ENCODE data around the gene MRPL12. TPM values are rescaled to one million over a fixed set of nuclear protein-coding genes. Genes with fewer than 3 reads are reported as not detected.

Gene MRPL12
- total RNA-seq, 1 donor from 2014 or later, result 13.2 TPM

DNA sequence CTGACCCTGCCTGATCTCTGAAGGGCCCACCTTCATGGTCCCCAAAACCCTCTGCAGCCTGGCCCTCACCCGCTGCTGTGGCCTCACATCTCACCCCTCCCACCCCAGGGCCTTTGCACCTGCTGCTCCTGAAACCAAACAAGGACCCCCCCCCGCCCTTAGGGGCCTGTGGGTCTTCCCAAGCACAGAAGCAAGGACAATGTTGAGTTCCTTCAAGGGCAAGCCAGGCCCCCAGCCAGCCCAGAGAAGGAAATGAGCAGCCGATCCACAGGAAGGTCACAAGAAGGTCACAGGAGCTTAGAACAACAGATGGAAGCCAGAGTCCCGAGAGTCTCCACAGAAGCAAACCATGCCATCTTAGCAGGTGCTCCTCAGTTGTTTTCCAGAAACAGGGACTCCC is 46.3 kb upstream of the MRPL12 start:
- no peaks in the 10 kb centered on the region for H3K4me1 ChIP-seq
- H3K36me3 ChIP-seq, result no peaks in the 10 kb centered on the region
- H3K79me2 ChIP-seq (ENCODE audit: low read depth), result no peaks in the 10 kb centered on the region
- Mint-ChIP-seq H3K9me3 (no peaks in the 10 kb centered on the region), H3K4me3 (no peak overlapping the region), H3K27me3 (ENCODE audit: insufficient read depth, low read depth) (peaks cover 2% of the 10 kb centered on the region), H3K27ac (no peak overlapping the region), H3K36me3 (no peaks in the 10 kb centered on the region), H3K4me1 (peaks cover 14% of the 10 kb centered on the region)
- no peak for DNase-seq (ENCODE audit: low spot score)
- H2AFZ ChIP-seq (replicated peaks), result no peak overlapping the region
- H3K4me3 ChIP-seq, result no peak overlapping the region
- no peak overlapping the region for H3K27ac ChIP-seq
- TF ChIP-seq, protein P1, sequence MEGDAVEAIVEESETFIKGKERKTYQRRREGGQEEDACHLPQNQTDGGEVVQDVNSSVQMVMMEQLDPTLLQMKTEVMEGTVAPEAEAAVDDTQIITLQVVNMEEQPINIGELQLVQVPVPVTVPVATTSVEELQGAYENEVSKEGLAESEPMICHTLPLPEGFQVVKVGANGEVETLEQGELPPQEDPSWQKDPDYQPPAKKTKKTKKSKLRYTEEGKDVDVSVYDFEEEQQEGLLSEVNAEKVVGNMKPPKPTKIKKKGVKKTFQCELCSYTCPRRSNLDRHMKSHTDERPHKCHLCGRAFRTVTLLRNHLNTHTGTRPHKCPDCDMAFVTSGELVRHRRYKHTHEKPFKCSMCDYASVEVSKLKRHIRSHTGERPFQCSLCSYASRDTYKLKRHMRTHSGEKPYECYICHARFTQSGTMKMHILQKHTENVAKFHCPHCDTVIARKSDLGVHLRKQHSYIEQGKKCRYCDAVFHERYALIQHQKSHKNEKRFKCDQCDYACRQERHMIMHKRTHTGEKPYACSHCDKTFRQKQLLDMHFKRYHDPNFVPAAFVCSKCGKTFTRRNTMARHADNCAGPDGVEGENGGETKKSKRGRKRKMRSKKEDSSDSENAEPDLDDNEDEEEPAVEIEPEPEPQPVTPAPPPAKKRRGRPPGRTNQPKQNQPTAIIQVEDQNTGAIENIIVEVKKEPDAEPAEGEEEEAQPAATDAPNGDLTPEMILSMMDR (IDR thresholded peaks at IDR 0.05), result no peak
- no peak for TF ChIP-seq EZH2phosphoT487 (IDR thresholded peaks at IDR 0.05)
- no peak for TF ChIP-seq EZH2 (IDR thresholded peaks at IDR 0.05)
- H3K4me2 ChIP-seq, result no peak overlapping the region
- no peaks in the 10 kb centered on the region for H3K9me3 ChIP-seq (ENCODE audit: low read depth)
- H3F3A ChIP-seq (ENCODE audit: low read depth), result no peaks in the 10 kb centered on the region
- H3K27me3 ChIP-seq, result no peaks in the 10 kb centered on the region
- H3K9ac ChIP-seq, result no peak overlapping the region
- H4K20me1 ChIP-seq (ENCODE audit: low read depth), result no peaks in the 10 kb centered on the region

DNA sequence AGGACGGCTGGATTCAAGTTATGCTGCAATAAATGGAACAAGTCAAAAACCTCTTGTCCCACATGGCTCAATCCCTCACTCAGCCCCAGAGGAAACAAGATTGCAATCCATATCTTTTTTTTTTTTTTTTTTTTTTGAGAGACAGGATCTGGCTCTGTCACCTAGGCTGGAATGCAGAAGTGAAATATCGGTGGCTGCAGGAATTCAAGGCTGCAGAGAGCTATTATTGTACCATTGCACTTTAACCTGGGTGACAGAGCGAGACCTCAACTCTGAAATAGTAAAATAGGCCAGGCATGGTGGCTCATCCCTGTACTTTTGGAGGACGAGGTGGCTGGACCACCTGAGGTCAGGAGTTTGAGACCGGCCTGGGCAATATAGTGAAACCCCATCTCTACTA is 44.1 kb upstream of the MRPL12 start:
- no peaks in the 10 kb centered on the region for H3K9me3 Mint-ChIP-seq
- H3K4me2 ChIP-seq, result no peak overlapping the region
- H3K27ac Mint-ChIP-seq, result no peak overlapping the region
- peaks cover 3% of the 10 kb centered on the region for H3K4me1 Mint-ChIP-seq
- H3K9ac ChIP-seq, result no peak overlapping the region
- no peaks in the 10 kb centered on the region for H3F3A ChIP-seq (ENCODE audit: low read depth)
- H3K36me3 ChIP-seq, result no peaks in the 10 kb centered on the region
- H3K4me3 ChIP-seq, result no peak overlapping the region
- no peaks in the 10 kb centered on the region for H3K27me3 ChIP-seq
- DNase-seq (ENCODE audit: low spot score), result no peak
- H3K4me3 Mint-ChIP-seq, result no peak overlapping the region
- H4K20me1 ChIP-seq (ENCODE audit: low read depth), result no peaks in the 10 kb centered on the region
- no peak overlapping the region for H3K27ac ChIP-seq
- H3K4me1 ChIP-seq, result no peaks in the 10 kb centered on the region
- no peaks in the 10 kb centered on the region for H3K9me3 ChIP-seq (ENCODE audit: low read depth)
- no peaks in the 10 kb centered on the region for H3K27me3 Mint-ChIP-seq (ENCODE audit: insufficient read depth, low read depth)
- TF ChIP-seq, protein P1 (IDR thresholded peaks at IDR 0.05), result no peak
- TF ChIP-seq EZH2phosphoT487 (IDR thresholded peaks at IDR 0.05) (no peak), EZH2 (IDR thresholded peaks at IDR 0.05) (no peak)
- no peaks in the 10 kb centered on the region for H3K79me2 ChIP-seq (ENCODE audit: low read depth)
- H3K36me3 Mint-ChIP-seq, result no peaks in the 10 kb centered on the region
- H2AFZ ChIP-seq (replicated peaks), result no peak overlapping the region

DNA sequence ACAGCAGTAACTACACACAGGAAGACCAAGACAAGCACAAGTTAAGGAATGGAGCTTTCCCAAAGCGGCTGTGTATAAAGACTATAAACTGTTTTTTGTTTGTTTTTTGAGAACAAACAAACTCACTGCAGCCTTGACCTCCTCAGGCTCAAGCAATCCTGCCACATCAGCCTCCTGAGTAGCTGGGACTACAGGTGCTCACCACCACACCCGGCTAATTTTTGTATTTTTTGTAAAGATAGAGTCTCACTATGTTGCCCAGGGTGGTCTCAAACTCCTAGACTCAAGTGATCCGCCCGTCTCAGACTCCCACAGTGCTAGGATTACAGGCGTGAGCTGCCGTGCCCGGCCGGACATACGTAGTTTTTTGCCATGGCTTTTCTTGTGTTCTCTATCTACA is 42.7 kb upstream of the MRPL12 start:
- Histone ChIP-seq H3K79me2 (ENCODE audit: low read depth) (peaks cover 7% of the 10 kb centered on the region), H3F3A (ENCODE audit: low read depth) (peaks cover under 1% of the 10 kb centered on the region), H3K27ac (no peak overlapping the region), H3K4me1 (peaks cover under 1% of the 10 kb centered on the region), H2AFZ (replicated peaks) (no peak overlapping the region), H3K4me3 (no peak overlapping the region), H3K27me3 (no peaks in the 10 kb centered on the region), H3K9ac (no peak overlapping the region), H3K36me3 (no peaks in the 10 kb centered on the region), H3K4me2 (no peak overlapping the region), H4K20me1 (ENCODE audit: low read depth) (no peaks in the 10 kb centered on the region), H3K9me3 (ENCODE audit: low read depth) (no peaks in the 10 kb centered on the region)
- DNase-seq (ENCODE audit: low spot score), result no peak
- peaks cover 4% of the 10 kb centered on the region for H3K4me1 Mint-ChIP-seq
- TF ChIP-seq, protein P1 (IDR thresholded peaks at IDR 0.05), result no peak
- TF ChIP-seq EZH2phosphoT487 (IDR thresholded peaks at IDR 0.05), result no peak
- no peaks in the 10 kb centered on the region for H3K27me3 Mint-ChIP-seq (ENCODE audit: insufficient read depth, low read depth)
- H3K27ac Mint-ChIP-seq, result no peak overlapping the region
- H3K4me3 Mint-ChIP-seq, result no peak overlapping the region
- H3K36me3 Mint-ChIP-seq, result no peaks in the 10 kb centered on the region
- no peaks in the 10 kb centered on the region for H3K9me3 Mint-ChIP-seq

Measured in neural progenitor cell (in vitro differentiated cells).